ENCODE measurements around the gene NUDT22. TPM values are rescaled to one million over a fixed set of nuclear protein-coding genes. Genes with fewer than 3 reads are reported as not detected.

Gene NUDT22
- total RNA-seq = 52.5 TPM

- peak; percentile 94 for DNase-seq (ENCODE audit: low spot score)
- peak; percentile 85 for ATAC-seq
These were observed at the start of gene NUDT22, which contains the start of gene TRPT1 for GRCh38 chr11:64225608-64226506. Gene NUDT22 (plus strand): TSS chr11:64226274. CDS start chr11:64226653, 379 bp downstream. Gene TRPT1 (minus strand): TSS chr11:64226186. CDS start chr11:64225860, 326 bp downstream.

GRCh38 chr11:64176751-64177150 is 49.3 kb upstream of the NUDT22 start:
- DNase-seq (ENCODE audit: low spot score) (no peak), ATAC-seq (no peak)

- DNase-seq (ENCODE audit: low spot score) (no peak), ATAC-seq (no peak)
These were observed 47.9 kb upstream of the NUDT22 start for GRCh38 chr11:64178203-64178602.

GRCh38 chr11:64178951-64179639 is 47.0 kb upstream of the NUDT22 start:
- ATAC-seq = no peak
- DNase-seq (ENCODE audit: low spot score) = no peak

GRCh38 chr11:64180891-64181290 is 45.2 kb upstream of the NUDT22 start:
- DNase-seq (ENCODE audit: low spot score) = no peak
- no peak for ATAC-seq

- peak; percentile 56 for DNase-seq (ENCODE audit: low spot score)
- ATAC-seq = no peak
These were observed 44.3 kb upstream of the NUDT22 start for GRCh38 chr11:64181506-64182411.

GRCh38 chr11:64183890-64184289 is 42.2 kb upstream of the NUDT22 start:
- DNase-seq (ENCODE audit: low spot score) = no peak
- no peak for ATAC-seq

GRCh38 chr11:64185175-64185692 is 40.8 kb upstream of the NUDT22 start:
- DNase-seq (ENCODE audit: low spot score) = peak; percentile 88
- ATAC-seq = peak; percentile 63

- ATAC-seq (peak; percentile 84), DNase-seq (ENCODE audit: low spot score) (peak; percentile 99)
These were observed 40.2 kb upstream of the NUDT22 start, which contains the start of gene STIP1 for GRCh38 chr11:64185693-64186491. Gene STIP1 (plus strand): TSS chr11:64186171. CDS start chr11:64186262, 91 bp downstream.

GRCh38 chr11:64186492-64187165 is 39.4 kb upstream of the NUDT22 start:
- DNase-seq (ENCODE audit: low spot score) (no peak), ATAC-seq (no peak)

- DNase-seq (ENCODE audit: low spot score) (no peak), ATAC-seq (no peak)
These were observed 33.6 kb upstream of the NUDT22 start for GRCh38 chr11:64192434-64192833.

- DNase-seq (ENCODE audit: low spot score) = no peak
These were observed 29.4 kb upstream of the NUDT22 start for GRCh38 chr11:64196626-64197025.

GRCh38 chr11:64198511-64198910 is 27.6 kb upstream of the NUDT22 start:
- no peak for ATAC-seq
- DNase-seq (ENCODE audit: low spot score) = no peak

More at GRCh38 chr11:64196626-64197025, 29.4 kb upstream of the NUDT22 start:
- ATAC-seq = no peak

- DNase-seq (ENCODE audit: low spot score) (no peak), ATAC-seq (peak; percentile 44)
These were observed 24.5 kb upstream of the NUDT22 start for GRCh38 chr11:64201543-64201942.

- DNase-seq (ENCODE audit: low spot score) = no peak
- ATAC-seq = no peak
These were observed 23.1 kb upstream of the NUDT22 start for GRCh38 chr11:64202992-64203391.

- no peak for ATAC-seq
- no peak for DNase-seq (ENCODE audit: low spot score)
These were observed 22.5 kb upstream of the NUDT22 start for GRCh38 chr11:64203421-64204079.

- no peak for ATAC-seq
- DNase-seq (ENCODE audit: low spot score) = no peak
These were observed 22.0 kb upstream of the NUDT22 start for GRCh38 chr11:64204080-64204440.

- DNase-seq (ENCODE audit: low spot score) = peak; percentile 80
- peak; percentile 74 for ATAC-seq
These were observed 21.5 kb upstream of the NUDT22 start for GRCh38 chr11:64204464-64204989.
